ENCODE measurements around the gene PAK5. TPM values are rescaled to one million over a fixed set of nuclear protein-coding genes. Genes with fewer than 3 reads are reported as not detected.

Gene PAK5
- polyA plus RNA-seq, 1 donor (not counting 4 experiments of a cell fraction or from before 2014, with no cell fraction given) = not detected

- H3K27ac ChIP-seq (ENCODE audit: control insufficient read depth, insufficient read depth, low read length) = no peak overlapping the region
- TF ChIP-seq CTCF (optimal IDR thresholded peaks at IDR 0.05 in 1 of 3, IDR thresholded peaks at IDR 0.05 in 1 of 3, conservative IDR thresholded peaks at IDR 0.05 in 1 of 3; ENCODE audit: extremely low read depth in 1 of 3, insufficient read depth in 2 of 3, low read length in 3 of 3) = no peak
- TF ChIP-seq EZH2 (IDR thresholded peaks at IDR 0.05; ENCODE audit: low read length) = no peak
- H3K79me2 ChIP-seq (ENCODE audit: control insufficient read depth, insufficient read depth, low read length) = no peaks in the 10 kb centered on the region
- no peak overlapping the region for H3K4me3 ChIP-seq (ENCODE audit: control insufficient read depth in 2 of 3, extremely low read depth in 1 of 3, insufficient read depth in 2 of 3, low read depth in 1 of 3, low read length in 3 of 3)
- dilution Hi-C loops (cut with MboI; ENCODE audit: extremely low pct_ligation_motif_present, low sequenced_read_pairs) = no loop called here
- H3K27me3 ChIP-seq (ENCODE audit: control insufficient read depth, extremely low read depth, insufficient read depth, low read length) = no peaks in the 10 kb centered on the region
- no peaks in the 10 kb centered on the region for H3K9me3 ChIP-seq (ENCODE audit: control insufficient read depth, low read depth, low read length)
- DNase-seq (ENCODE audit: low read depth, low spot score) (no peak), FAIRE-seq (no peak)
- no peaks in the 10 kb centered on the region for H3K4me1 ChIP-seq (ENCODE audit: control insufficient read depth, extremely low read depth, insufficient read depth, low read length)
- H3K9me1 ChIP-seq (ENCODE audit: control insufficient read depth, extremely low read depth, insufficient read depth, low read length) = no peaks in the 10 kb centered on the region
- no peaks in the 10 kb centered on the region for H3K36me3 ChIP-seq (ENCODE audit: control insufficient read depth in 2 of 2, extremely low read depth in 1 of 2, insufficient read depth in 2 of 2, low read length in 2 of 2)
- no peaks in the 10 kb centered on the region for H4K20me1 ChIP-seq (ENCODE audit: control insufficient read depth, extremely low read depth, insufficient read depth, low read length)
- no peak overlapping the region for H3K9ac ChIP-seq (ENCODE audit: control insufficient read depth, extremely low read depth, insufficient read depth, low read length)
- H2AFZ ChIP-seq (ENCODE audit: control insufficient read depth, low read length) = no peak overlapping the region
- H3K4me2 ChIP-seq (ENCODE audit: control insufficient read depth, extremely low read depth, insufficient read depth, low read depth, low read length) = no peak overlapping the region
Observed at GRCh38 chr20:9668381-9668780, 170.5 kb downstream of the PAK5 start.

DNA sequence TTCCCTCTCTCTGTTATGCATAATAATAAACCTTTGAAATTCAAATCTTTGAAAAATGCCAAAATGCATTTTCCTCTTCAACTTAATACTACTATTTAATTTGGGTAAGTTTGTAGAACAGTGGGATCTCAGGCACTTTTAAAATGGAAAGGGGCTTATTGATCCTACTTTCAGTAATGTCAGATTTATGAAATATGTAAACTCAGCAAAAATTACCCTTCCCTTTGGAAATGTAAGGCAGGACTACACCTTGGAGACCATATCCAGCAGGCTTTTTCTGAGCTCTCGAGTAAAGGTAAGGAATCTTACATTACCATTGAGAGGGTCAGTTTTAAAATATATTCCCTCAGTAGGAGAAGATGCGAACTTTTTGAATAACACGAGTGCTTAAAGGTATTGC lies 175.5 kb downstream of the PAK5 start:
- DNase-seq (ENCODE audit: low read depth, low spot score) (no peak), FAIRE-seq (no peak)
- no peak for TF ChIP-seq CTCF (optimal IDR thresholded peaks at IDR 0.05 in 1 of 3, IDR thresholded peaks at IDR 0.05 in 1 of 3, conservative IDR thresholded peaks at IDR 0.05 in 1 of 3; ENCODE audit: extremely low read depth in 1 of 3, insufficient read depth in 2 of 3, low read length in 3 of 3)
- TF ChIP-seq EZH2 (IDR thresholded peaks at IDR 0.05; ENCODE audit: low read length) = no peak
- no peak overlapping the region for H3K27ac ChIP-seq (ENCODE audit: control insufficient read depth, insufficient read depth, low read length)
- no peaks in the 10 kb centered on the region for H3K79me2 ChIP-seq (ENCODE audit: control insufficient read depth, insufficient read depth, low read length)
- H3K9ac ChIP-seq (ENCODE audit: control insufficient read depth, extremely low read depth, insufficient read depth, low read length) = no peak overlapping the region
- H3K4me3 ChIP-seq (ENCODE audit: control insufficient read depth in 2 of 3, extremely low read depth in 1 of 3, insufficient read depth in 2 of 3, low read depth in 1 of 3, low read length in 3 of 3) = no peak overlapping the region
- H3K4me2 ChIP-seq (ENCODE audit: control insufficient read depth, extremely low read depth, insufficient read depth, low read depth, low read length) = no peak overlapping the region
- no peak overlapping the region for H2AFZ ChIP-seq (ENCODE audit: control insufficient read depth, low read length)
- no peaks in the 10 kb centered on the region for H3K9me3 ChIP-seq (ENCODE audit: control insufficient read depth, low read depth, low read length)
- H3K9me1 ChIP-seq (ENCODE audit: control insufficient read depth, extremely low read depth, insufficient read depth, low read length) = no peaks in the 10 kb centered on the region
- H3K36me3 ChIP-seq (ENCODE audit: control insufficient read depth in 2 of 2, extremely low read depth in 1 of 2, insufficient read depth in 2 of 2, low read length in 2 of 2) = no peaks in the 10 kb centered on the region
- no peaks in the 10 kb centered on the region for H3K4me1 ChIP-seq (ENCODE audit: control insufficient read depth, extremely low read depth, insufficient read depth, low read length)
- dilution Hi-C loops (cut with MboI; ENCODE audit: extremely low pct_ligation_motif_present, low sequenced_read_pairs) = no loop called here
- H3K27me3 ChIP-seq (ENCODE audit: control insufficient read depth, extremely low read depth, insufficient read depth, low read length) = no peaks in the 10 kb centered on the region
- H4K20me1 ChIP-seq (ENCODE audit: control insufficient read depth, extremely low read depth, insufficient read depth, low read length) = no peaks in the 10 kb centered on the region
